ENCODE data around the gene KHNYN.

GRCh38 chr14:24394275-24394674 is 35.5 kb upstream of the KHNYN start:
- TF ChIP-seq EP300 (IDR thresholded peaks at IDR 0.05; ENCODE audit: low read depth) (no peak), POLR2A (IDR thresholded peaks at IDR 0.05) (no peak)
- TF ChIP-seq, protein P1, sequence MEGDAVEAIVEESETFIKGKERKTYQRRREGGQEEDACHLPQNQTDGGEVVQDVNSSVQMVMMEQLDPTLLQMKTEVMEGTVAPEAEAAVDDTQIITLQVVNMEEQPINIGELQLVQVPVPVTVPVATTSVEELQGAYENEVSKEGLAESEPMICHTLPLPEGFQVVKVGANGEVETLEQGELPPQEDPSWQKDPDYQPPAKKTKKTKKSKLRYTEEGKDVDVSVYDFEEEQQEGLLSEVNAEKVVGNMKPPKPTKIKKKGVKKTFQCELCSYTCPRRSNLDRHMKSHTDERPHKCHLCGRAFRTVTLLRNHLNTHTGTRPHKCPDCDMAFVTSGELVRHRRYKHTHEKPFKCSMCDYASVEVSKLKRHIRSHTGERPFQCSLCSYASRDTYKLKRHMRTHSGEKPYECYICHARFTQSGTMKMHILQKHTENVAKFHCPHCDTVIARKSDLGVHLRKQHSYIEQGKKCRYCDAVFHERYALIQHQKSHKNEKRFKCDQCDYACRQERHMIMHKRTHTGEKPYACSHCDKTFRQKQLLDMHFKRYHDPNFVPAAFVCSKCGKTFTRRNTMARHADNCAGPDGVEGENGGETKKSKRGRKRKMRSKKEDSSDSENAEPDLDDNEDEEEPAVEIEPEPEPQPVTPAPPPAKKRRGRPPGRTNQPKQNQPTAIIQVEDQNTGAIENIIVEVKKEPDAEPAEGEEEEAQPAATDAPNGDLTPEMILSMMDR (IDR thresholded peaks at IDR 0.05), result no peak
